ENCODE results near the gene UCHL3. TPM values are rescaled to one million over a fixed set of nuclear protein-coding genes. Genes with fewer than 3 reads are reported as not detected.

UCHL3 gene
- total RNA-seq, result 10 to 100 TPM in 3 of 4 donors, 1 to 10 TPM in 1; 3.7 to 16.9 (median 13.7) TPM

GRCh38 chr13:75549262-75550158, at the start of gene UCHL3:
Gene UCHL3 (plus strand): TSS chr13:75549791. CDS start chr13:75549821, 30 bp downstream.
- H3K36me3 ChIP-seq, result peaks cover 0 to 8% (median 0%) of the 10 kb centered on the region in 3 donors
- DNase-seq, result peak; percentile 95 to 98 (median 98)
- peak within 1 kb of the TSS; percentile 68 to 92 (median 82) for H3K4me3 ChIP-seq
- no peaks in the 10 kb centered on the region for H3K27me3 ChIP-seq
- TF ChIP-seq POLR2A (IDR thresholded peaks at IDR 0.05) (peak; percentile 62 to 73), CTCF (IDR thresholded peaks at IDR 0.05) (peak; percentile 73 to 99 (median 92))
- H3K4me1 ChIP-seq, result peaks cover 0 to 11% (median 0%) of the 10 kb centered on the region in 4 donors
- H3K27ac ChIP-seq, result peak within 1 kb of the TSS; percentile 78 to 85 (median 78)
- H3K9me3 ChIP-seq, result no peaks in the 10 kb centered on the region

GRCh38 chr13:75505327-75505726, 44.3 kb upstream of the UCHL3 start:
- no peak overlapping the region for H3K27ac ChIP-seq
- H3K27me3 ChIP-seq, result no peaks in the 10 kb centered on the region
- no peak overlapping the region for H3K4me3 ChIP-seq
- H3K36me3 ChIP-seq, result no peaks in the 10 kb centered on the region
- H3K4me1 ChIP-seq, result no peaks in the 10 kb centered on the region
- no peaks in the 10 kb centered on the region for H3K9me3 ChIP-seq
- TF ChIP-seq CTCF (IDR thresholded peaks at IDR 0.05) (no peak), POLR2A (IDR thresholded peaks at IDR 0.05) (no peak)
- DNase-seq, result no peak

DNA sequence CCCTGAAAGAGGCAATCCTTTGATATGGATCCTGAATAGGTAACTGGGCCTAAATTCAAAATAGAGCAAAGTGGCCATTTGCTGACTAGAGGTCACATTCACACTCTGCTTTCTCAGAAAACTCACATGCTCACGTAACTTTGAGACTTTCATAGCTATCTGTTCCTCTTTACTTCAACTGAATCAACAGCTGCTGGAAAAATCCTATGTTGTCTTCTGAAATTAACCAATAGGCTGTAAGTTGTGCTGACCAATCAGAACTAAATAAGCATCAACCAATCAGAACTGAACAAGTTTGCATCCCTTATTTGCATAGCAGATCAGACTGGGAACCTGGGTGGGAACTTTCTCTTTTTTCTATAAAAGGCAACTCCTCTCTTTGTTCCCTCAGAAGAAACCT, 43.6 kb upstream of the UCHL3 start:
- no peak for TF ChIP-seq CTCF (IDR thresholded peaks at IDR 0.05)
- no peak for TF ChIP-seq POLR2A (IDR thresholded peaks at IDR 0.05)

DNA sequence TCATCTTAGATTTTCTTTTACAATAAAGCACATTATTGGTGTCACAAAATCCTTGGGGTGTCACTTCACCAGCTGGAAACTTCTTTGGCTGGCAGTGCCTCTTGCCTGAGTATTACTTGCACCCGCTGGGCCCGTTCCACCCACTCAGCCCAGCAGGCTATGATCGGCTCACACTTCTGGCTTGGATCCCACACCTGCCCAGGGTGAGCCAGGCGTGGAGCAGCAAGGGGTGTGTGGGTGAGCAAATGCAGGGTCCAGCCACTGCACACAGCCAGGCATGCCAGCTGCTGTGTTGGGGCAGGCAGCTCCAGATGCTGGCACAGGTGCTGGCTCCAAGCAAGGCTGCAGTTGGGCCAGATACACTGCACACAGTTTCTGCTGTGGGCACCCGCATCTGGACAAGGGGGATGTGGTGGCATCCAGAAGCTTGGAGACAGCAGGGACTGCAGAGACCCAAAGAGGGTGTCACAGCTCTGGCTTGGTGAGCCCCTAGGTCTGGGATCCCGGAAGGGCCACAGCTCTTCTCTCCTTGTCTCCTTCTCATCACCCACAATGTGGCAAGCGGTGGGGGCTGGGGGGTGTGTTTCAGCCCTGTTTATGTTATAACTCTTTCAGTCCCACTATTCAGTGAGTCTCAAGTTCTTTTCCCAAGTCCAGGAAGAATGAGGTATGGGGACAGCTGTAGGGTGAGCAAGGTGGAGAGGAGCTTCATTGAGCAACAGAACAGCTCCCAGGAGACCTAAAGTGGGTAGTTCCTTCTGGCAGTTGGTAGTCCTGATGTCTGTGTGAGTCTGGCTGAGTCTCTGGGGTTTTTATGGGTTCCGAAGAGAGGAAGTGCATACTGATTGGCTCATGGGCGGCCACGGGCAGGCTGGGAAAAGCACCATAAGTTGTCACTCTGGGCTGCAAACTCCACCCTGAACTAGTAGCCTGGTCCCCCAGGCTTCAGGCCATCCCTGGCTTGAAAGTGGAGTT, 42.3 kb upstream of the UCHL3 start:
- no peak for DNase-seq
- Histone ChIP-seq H3K27me3 (no peaks in the 10 kb centered on the region), H3K9me3 (no peaks in the 10 kb centered on the region), H3K36me3 (no peaks in the 10 kb centered on the region), H3K4me1 (no peaks in the 10 kb centered on the region), H3K27ac (no peak overlapping the region), H3K4me3 (no peak overlapping the region)
- TF ChIP-seq POLR2A (IDR thresholded peaks at IDR 0.05) (no peak), CTCF (IDR thresholded peaks at IDR 0.05) (no peak)

More for the DNA sequence above, 43.6 kb upstream of the UCHL3 start:
- H3K27ac ChIP-seq, result no peak overlapping the region
- no peak for DNase-seq
- H3K36me3 ChIP-seq, result no peaks in the 10 kb centered on the region
- H3K4me1 ChIP-seq, result no peaks in the 10 kb centered on the region
- no peaks in the 10 kb centered on the region for H3K9me3 ChIP-seq
- no peaks in the 10 kb centered on the region for H3K27me3 ChIP-seq
- no peak overlapping the region for H3K4me3 ChIP-seq

DNA sequence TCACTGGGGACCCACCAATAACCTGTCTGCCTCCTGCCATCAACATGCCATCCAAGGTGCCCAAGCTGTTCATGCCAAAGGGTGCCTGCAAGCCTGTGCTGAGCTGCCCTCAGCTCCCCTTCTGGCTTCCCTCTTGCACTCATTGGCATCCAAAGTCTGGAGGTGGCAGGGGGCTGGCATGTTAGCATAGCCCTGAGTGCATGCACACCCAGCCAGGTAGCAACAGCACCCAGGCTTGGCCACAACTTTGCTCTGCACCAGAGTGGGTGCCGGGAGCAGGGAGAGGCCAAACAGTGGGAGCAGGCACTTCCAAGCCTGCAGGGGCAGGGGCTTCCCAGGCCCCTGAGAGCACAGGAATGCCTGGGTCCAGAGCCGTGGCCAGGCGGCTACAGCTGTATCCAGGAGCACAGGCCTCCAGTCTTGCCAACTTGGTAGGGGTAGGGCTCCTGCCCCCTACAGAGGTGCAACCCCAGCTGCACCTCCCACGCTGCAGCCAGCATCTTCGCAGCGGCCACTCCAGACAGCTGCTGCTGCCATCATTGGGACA, 41.5 kb upstream of the UCHL3 start:
- Histone ChIP-seq H3K27me3 (no peaks in the 10 kb centered on the region), H3K36me3 (no peaks in the 10 kb centered on the region), H3K27ac (no peak overlapping the region), H3K4me1 (no peaks in the 10 kb centered on the region), H3K9me3 (no peaks in the 10 kb centered on the region), H3K4me3 (no peak overlapping the region)
- TF ChIP-seq CTCF (IDR thresholded peaks at IDR 0.05), result no peak
- no peak for TF ChIP-seq POLR2A (IDR thresholded peaks at IDR 0.05)
- DNase-seq, result no peak
